Activated CD4-positive, CD25-positive, alpha-beta regulatory T cell treated with anti-CD3 and anti-CD28 coated beads, Interleukin-2, amount 50 U/mL, for 24 hours (primary cell): Measurements from ENCODE around the gene PHOSPHO1.

Source experiments
- ATAC-seq, 2 donors: fragments of 150-1000 bp; cut with Tn5 transposase; one replicate each; pipeline ENCODE4 v1.10.0; 2021; ENCODE audit warnings: mild to moderate bottlenecking in 1 of 2, moderate library complexity in 1 of 2

PHOSPHO1 gene

GRCh38 chr17:49241692-49242397, 11.3 kb upstream of the PHOSPHO1 start:
- no peak for ATAC-seq

DNA sequence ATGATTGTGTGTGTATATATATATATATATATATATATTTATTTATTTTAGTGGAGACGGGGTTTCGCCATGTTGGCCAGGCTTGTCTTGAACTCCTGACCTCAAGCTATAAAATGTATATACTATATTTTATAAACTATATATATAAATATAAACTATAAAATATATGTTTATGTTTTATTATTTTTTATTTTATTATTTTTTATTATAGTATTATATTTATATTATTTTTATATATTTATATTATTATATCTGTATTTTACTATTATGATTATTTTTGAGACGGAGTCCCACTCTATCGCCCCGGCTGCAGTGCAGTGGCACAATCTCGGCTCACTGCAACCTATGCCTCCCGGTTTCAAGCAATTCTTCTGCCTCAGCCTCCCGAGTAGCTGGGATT, 10.5 kb upstream of the PHOSPHO1 start:
- ATAC-seq: no peak

- ATAC-seq: no peak
Observed at GRCh38 chr17:49240619-49241018, 10.0 kb upstream of the PHOSPHO1 start.

DNA sequence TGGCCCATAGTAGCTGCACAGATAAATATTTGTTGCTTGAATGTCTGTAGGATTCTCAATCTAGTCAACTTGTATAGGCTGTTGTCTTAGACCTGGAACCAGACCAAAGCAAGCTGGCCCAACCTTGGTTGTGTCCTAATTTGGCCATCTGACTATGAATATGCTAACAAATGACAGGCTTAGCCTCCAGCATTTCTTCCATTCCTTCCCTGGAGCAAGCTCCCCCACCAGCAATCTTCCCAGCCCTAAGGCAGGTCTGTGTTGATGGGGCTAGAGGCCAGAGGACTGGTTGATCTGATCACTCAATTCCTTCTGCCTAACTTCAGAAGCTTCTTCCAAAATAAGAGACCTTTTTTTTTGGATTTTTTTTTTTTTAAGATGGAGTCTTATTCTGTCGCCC, 9.4 kb upstream of the PHOSPHO1 start:
- ATAC-seq: no peak

GRCh38 chr17:49235896-49236295, 5.3 kb upstream of the PHOSPHO1 start:
- ATAC-seq: no peak

GRCh38 chr17:49234509-49235080, 4.0 kb upstream of the PHOSPHO1 start:
- ATAC-seq: no peak

- no peak for ATAC-seq
Observed at GRCh38 chr17:49231563-49231894, 942 bp upstream of the PHOSPHO1 start.

GRCh38 chr17:49229805-49230600, 584 bp downstream of the PHOSPHO1 start:
- ATAC-seq: no peak

DNA sequence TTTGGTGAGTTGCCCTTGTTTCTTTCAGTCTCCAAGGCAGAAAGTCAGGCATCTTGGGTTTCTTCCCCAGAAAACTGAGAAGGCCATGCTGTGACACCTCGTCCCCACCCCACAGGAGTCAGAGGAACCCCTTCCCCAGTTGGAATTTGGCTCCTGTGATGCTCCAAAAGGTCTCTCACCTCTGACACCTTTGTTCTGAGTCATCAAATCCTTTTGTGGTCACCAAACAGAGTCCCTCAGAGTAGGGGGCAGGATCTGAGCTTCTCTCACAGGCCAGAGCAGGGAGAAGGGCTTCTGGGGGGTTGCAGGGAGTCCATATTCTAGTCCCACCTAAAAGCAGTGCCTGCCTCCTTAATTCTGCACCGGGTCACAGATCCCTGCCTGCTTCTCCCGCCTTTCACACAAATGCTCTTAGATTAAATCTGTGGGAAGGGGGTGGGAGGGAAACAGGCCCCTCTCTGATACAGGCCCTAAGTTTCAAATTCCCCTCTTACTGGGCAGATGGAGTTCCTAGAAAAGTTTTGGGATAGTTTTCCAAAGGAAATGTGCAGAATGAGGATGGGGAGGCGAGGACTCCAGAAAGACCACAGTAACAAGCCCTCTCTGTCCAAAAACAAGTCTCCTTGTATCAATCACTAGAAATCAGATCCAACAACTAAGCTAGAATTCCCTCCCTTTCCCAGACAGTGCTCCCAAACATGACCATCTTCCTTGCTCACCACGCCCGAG, 1.3 kb downstream of the PHOSPHO1 start:
- no peak for ATAC-seq

- peak; percentile 42 to 44 for ATAC-seq
Observed at GRCh38 chr17:49227436-49228261, 2.9 kb downstream of the PHOSPHO1 start.

DNA sequence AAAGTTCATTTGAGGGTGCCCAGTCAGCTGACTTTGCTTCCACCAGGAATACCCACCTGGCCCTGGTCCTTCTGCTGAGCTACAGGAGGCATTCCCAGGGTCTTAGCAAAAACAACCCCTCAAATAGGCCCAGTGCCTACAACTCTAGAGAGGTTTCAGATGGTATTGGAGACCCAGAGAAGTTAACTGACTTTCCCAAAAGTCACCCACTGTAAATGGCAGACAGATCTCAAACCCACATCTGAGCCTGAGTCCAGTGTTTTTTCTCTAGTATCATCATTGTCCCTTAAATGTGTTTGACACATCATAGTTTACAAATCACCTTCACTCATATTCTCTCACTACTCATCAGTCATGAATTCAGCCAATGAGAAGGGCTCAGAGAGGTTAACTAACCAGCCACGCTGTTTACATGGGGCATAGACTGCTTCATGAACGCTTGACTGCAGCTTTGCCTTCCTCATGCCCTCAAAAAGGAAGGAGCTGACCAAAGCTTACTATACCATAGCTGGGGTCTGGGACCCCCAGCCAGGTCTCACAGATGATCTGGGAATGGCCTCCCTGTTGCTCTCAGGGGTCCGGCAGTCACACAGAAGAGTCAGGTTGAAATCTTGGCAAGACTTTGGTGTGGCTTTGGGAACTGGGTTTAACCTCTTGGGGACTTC, 3.7 kb downstream of the PHOSPHO1 start:
- ATAC-seq: no peak

DNA sequence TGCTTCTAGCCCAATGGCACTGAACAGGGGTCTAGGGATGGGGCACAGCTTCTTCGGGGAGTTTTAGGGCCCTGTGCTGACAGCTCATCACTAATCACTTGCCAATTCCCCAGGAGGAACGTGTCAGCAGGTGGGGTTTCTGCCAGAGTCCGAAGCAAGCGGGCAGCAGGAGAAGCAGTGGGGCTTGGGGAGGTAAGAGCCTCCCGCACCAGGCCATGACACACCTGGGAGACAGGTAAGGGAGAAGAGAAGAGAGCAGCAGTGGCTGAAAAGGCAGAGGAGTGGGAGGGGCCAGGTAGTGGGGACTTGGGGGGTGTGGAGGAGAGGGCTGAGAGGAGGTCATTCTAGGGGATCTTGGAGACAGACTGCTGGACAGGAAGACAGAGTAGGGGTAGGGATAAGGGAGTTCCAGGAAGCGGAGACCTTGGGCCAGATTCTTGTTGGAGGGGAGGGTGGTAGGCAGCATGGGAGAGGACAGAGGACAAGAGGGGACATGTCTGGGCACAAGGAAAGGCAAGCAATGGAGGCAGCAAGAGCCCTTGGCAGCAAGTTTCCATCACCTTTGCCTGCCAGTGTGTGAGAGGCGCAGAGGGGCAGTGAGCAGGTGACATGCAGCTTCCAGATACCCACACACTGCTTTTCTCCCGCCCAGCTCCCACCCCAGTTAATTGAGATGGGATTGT, 4.9 kb downstream of the PHOSPHO1 start:
- no peak for ATAC-seq

- no peak for ATAC-seq
Observed at GRCh38 chr17:49224997-49225337, 5.6 kb downstream of the PHOSPHO1 start.

DNA sequence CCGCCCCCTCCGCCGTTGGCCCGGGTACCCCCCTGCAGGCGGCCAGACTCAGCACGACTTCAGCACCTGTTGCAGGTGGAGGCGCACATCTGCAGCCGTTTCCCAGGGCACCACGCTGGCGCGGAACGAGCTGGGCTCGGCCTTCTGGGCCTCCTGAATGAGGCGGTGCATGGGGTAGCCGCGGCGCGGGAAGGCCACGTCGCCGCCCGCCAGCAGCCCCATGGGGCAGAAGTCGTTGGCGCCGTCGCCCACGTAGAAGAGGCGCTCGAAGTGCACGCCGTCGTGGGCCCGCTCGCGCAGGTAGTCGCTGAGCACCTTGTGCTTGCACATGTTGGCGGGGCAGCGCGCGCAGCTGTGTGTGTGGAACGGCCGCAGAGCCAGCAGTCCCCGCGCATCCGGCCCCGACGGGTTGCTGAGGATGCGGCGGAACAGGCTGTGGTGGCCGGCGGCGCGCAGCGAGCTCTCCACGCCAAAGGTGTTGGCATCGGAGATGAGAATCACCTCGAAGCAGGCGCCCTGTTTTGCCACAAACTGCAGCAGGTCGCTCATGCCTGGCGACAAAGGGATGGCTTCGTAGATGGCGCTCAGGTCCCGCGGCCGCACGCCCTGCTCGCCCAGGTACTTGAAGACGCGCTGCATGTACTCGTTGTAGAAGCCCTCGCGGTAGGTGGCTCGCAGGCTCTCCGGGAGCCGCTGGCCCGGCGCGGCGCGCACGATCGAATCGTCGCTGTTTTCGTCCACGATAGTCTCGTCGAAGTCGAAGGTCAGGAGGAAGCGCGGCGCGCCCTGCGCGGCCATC, 6.2 kb downstream of the PHOSPHO1 start:
- ATAC-seq: peak; percentile 35 to 53

DNA sequence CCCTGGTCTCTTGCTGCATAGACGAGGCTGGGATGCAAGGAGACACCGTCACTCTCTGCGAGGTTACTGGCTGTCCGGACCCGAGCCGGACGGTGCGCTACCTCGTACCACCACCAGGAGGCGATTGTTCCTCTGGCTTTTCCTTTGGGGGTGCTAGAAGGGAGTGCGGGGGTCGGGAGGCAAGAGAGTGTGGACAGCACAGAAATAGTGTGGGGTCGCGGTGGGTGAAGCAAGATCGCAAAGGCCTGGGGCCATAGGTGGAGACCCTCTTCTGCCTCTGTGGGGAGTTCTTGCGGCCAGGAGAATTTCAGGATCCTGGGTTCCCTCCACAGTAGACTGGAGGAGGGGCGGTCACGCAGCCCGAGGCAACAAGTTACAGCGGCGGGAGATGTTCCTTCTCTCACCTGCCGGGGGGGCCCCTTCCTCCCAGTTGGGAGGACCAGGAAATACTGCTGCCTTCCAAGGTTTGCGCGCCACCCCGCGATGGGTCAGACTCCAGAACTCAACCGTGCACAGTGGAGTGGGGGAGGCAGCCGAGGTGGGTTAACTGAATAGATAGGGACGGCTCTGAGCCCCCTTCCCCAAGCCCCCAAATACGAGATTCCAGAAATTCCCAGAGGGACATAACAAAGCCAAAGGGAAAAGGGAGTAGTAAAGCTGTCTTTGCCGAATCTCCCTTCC, 6.9 kb downstream of the PHOSPHO1 start:
- peak; percentile 28 to 36 for ATAC-seq

- ATAC-seq: no peak
Observed at GRCh38 chr17:49223168-49223516, 7.4 kb downstream of the PHOSPHO1 start.

DNA sequence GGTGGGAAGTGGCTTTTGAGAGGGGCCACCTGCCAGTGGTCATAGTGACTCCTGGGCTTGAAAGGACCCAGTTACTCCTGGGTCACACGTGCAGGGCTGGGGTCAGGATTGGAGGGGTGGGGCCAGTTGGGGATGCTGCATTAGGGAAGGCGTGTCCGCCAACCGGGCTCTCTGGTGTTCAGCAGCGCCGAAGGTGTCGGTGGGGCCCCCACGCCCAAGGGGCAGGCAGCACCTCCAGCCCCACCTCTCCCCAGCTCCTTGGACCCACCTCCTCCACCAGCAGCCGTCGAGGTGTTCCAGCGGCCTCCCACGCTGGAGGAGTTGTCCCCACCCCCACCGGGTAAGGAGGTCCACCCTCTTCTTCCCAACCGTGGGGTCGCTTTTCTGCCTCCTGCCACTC, 10.6 kb downstream of the PHOSPHO1 start:
- ATAC-seq: no peak

DNA sequence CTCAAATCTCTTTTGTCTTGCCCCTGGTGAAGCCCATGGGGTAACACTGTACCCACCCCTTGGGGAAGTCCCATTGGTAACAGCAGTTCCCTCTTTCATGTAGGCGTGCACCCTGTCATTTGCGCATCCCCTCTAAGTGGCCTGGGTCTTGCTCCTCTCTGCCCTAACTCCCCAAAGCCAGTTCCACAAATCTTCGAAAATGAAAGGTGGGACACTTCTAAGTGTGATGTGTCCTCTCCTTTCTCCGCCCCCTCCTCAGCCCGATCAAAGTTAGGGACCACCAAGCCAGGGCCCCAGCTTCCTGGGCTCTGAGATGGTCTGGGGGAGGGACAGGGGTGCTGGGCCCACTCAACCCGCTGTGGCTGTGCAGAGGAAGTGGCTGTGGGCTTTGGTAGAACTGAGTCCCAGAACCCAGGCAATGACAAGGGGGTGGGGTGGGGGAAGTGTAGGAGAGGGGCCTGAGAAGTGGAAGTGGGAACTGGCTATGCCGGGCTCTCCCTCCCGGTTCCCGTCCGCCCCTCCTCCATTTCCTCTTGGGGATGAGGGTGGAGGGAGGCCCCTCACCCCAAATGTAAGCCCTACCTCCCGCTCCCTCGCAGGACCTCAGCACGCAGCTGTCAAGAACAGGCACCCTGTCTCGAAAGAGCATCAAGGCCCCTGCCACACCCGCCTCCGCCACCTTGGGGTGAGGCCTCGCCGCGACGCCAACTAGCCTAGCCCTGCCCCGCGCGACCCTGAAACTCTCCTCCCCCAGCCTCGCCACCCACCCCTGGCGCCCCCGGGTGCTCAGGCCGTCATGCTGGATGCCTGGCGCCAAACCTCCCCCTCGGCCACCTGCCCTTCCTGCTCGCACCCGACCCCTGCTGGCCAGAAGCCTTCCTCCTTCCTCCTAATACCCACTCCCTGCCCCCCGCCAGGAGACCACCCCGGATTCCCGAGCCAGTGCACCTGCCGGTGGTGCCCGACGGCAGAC, 11.4 kb downstream of the PHOSPHO1 start:
- ATAC-seq: no peak
